WI38 (cell line): ENCODE measurements around the gene ALDH1A2.

Experiments
- H3K4me3 ChIP-seq: 2 replicates; pipeline ENCODE4 v1.5.1; 2011; ENCODE audit warnings: low read depth, mild to moderate bottlenecking, control low read depth, low read length
- CTCF ChIP-seq: IDR thresholded peaks from 2 replicates; pipeline ENCODE4 v1.5.1; 2012; ENCODE audit warnings: low read depth, mild to moderate bottlenecking, control low read depth, low read length

The ALDH1A2 gene

DNA sequence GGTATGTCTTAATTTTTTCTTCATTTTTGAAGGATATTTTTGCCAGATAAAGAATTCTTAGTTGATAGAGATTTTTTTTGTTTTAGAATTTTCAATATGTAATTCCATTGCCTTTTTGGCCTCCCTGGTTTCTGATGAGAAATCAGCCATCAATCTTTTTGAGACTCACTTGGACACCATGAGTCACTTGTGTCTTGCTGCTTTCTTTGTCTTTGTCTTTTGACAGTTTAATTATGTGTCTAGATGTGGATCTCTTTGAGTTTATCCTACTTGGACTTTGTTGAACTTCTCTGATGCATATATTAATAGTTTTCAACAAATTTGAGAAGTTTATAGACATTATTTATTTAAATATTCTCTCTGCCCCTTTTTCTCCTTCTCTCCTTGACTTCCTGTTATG lies 38.0 kb upstream of the ALDH1A2 start:
- no peak for TF ChIP-seq CTCF
- H3K4me3 ChIP-seq: no peak overlapping the region

- H3K4me3 ChIP-seq: no peak overlapping the region
- TF ChIP-seq CTCF: no peak
Observed at GRCh38 chr15:58096529-58097084, 31.1 kb upstream of the ALDH1A2 start.

- no peak overlapping the region for H3K4me3 ChIP-seq
- no peak for TF ChIP-seq CTCF
Observed at GRCh38 chr15:58095415-58095814, 29.9 kb upstream of the ALDH1A2 start.

DNA sequence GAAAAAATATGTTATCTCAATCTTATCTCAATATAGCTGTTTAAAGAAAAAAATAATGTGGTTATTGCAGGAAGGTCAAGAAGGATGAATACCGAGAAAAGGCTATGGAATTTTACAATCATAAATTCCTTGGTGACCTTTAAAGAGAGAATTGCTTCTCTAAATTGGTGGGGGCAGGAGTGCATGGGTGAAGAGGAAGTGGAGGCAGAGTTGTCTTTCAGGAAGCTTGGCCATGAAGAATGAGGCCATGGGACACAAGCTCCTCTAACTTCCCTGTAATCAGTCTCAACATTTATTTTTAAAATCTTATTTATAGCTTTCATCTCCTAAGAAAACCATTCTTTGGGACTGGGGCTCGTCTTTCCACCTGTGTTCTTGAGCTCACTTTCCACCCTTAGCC lies 22.4 kb upstream of the ALDH1A2 start:
- H3K4me3 ChIP-seq: no peak overlapping the region
- TF ChIP-seq CTCF: no peak

DNA sequence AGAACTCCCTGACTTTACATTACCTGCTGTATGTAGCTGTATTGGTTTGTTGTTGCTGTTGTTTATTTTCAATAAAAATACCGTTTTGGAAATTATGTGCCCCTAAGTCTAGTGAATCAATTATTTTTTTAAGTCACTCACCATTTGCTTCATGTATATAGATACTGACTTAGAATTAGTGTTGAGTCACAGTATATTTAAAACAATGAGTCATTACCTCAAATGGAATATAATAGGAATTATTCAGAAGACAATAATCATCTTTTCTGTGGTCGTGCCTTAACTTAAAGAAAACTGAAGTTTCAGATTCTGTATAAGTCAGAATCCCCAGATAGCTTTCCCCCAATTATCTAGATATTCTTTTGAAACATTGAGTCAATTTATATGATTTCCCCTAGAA lies 21.0 kb upstream of the ALDH1A2 start:
- H3K4me3 ChIP-seq: no peak overlapping the region
- no peak for TF ChIP-seq CTCF

DNA sequence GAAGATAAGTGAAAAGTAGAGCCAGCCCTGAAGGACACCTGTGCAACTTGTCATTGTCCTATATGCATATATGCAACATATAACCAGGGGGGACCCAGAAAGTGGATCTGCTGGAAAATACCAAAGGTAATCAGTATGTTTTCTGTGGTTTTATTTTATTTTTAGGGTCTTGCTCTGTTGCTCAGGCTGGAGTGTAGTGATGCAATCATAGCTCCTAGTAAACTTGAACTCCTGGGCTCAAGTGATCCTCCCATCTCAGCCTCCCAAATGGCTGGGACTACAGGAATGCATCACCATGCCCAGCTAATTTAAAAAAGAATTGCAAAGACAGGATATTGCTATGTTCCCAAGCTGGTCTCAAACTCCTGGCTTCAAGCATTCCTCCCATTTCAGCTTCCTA lies 18.0 kb upstream of the ALDH1A2 start:
- TF ChIP-seq CTCF: no peak

DNA sequence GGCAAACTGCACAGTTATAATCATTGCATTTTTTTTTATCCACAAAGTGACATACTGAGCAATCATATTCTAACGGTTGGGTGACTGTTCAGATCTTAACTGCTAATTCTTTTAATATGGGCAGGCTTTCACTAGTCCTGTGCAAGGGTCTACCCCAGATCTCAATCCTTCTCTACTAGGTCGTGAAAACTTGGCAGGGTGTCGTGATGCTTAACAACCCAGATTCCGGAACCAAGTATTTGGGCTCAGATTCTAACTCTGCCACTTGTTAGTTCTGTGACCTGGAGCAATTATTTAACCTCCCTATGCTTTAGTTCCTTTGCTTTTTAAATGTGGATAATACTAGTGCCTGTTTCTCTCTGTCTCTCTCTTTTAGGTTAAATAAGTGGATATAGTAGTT lies 16.4 kb upstream of the ALDH1A2 start:
- H3K4me3 ChIP-seq: no peak overlapping the region
- TF ChIP-seq CTCF: no peak

More for the DNA sequence above, 18.0 kb upstream of the ALDH1A2 start:
- no peak overlapping the region for H3K4me3 ChIP-seq
